Activated T-cell treated with anti-CD3 and anti-CD28 coated beads for 1 hour (primary cell): ENCODE data around the gene GALNS.

ENCODE experiments used
- DNase-seq: peaks from one replicate; pipeline ENCODE4 v3.0.0-alpha.2; 2020; ENCODE audit warnings: low read depth

Gene GALNS

GRCh38 chr16:88856122-88856827 is 472 bp downstream of the GALNS start:
- no peak for DNase-seq

DNA sequence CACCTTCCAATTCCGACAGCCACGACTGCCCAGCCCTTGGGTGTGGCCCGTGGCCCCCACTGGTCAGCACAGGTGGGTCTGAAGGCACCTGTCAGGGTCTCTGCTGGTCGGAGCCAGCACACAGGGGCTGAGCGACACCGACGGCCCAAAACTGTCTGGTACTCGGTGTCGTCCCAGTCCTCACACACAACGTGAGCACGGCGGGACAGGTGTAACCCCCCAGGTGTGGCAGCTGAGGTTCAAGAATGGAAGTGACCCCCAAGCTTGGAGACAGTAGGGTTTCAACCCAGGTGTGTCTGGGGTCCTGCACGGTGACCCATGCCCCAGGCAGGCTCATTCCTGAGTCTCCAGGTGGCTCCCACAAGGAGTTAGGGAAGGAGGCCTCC is 1.0 kb downstream of the GALNS start:
- DNase-seq: no peak

- DNase-seq: no peak
These were observed 1.6 kb downstream of the GALNS start for GRCh38 chr16:88855176-88855575.

DNA sequence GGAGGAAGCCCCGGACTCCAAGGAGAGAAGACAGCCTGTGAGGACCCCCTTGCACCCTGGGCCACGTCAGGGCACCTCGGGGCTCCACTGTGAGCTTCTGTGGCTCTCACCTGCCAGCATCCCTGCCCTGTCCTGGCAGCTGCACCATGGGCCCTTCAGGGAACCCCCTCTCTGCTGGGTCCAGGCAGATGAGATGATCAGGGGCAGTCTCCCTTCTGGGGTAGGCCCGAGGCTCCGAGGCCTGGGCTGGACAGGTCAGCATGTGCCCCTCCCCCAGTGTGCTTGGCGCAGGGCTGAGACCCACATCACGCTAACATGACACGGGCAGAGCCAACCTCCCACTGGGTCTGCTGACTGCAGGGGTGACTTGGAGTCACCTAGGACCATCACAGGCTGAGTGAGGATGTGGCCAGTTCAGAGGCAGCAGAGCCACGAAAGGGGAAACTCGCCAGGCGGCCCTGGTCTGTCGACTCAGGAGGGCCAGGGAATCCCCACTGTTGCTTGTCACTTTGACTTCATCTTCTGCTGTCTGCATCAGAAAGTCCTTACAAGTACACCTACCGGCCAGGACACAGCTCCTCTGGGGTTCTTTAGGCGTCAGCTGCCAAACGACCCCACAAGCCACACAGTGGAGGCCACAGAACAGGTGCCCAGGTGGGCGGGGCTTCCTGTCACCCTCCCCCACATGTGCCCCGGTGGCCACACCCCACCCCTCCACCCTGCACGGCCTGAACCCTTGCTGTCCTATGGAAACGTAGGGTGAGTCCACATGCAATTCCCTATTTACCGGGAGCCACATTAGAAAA is 2.2 kb downstream of the GALNS start:
- DNase-seq: no peak

DNA sequence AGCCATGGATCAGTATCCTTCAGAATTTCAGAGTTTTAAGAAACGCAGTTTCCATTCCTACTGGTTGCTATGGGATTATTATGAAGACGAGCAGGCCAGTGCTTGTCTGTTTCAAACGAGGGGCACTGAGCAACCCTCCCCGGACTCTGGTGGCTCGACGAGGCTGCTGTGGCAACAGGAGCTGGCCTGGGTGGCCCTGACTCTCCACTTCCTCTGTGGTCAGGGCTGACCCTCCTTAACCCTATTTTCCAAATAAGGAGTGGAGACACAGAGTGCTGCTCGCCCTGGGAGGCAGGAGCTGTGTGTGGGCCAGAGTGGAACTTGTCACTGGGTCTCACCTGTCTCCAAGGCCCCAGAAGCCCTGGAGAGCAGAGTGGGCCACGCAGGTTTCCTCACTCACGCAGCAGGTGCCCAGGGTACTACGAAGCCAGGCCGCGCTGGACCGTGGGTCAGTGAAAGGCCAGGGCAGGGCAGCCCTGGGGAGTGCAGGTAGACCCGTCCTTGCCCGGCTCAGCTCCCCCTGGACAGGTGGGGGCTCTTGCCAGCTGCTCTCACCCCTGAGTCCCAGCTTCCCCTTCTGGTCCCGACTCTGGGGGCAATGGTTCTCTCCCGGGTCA is 3.3 kb downstream of the GALNS start:
- DNase-seq: no peak

- DNase-seq: no peak
These were observed 5.1 kb downstream of the GALNS start for GRCh38 chr16:88851616-88852015.

DNA sequence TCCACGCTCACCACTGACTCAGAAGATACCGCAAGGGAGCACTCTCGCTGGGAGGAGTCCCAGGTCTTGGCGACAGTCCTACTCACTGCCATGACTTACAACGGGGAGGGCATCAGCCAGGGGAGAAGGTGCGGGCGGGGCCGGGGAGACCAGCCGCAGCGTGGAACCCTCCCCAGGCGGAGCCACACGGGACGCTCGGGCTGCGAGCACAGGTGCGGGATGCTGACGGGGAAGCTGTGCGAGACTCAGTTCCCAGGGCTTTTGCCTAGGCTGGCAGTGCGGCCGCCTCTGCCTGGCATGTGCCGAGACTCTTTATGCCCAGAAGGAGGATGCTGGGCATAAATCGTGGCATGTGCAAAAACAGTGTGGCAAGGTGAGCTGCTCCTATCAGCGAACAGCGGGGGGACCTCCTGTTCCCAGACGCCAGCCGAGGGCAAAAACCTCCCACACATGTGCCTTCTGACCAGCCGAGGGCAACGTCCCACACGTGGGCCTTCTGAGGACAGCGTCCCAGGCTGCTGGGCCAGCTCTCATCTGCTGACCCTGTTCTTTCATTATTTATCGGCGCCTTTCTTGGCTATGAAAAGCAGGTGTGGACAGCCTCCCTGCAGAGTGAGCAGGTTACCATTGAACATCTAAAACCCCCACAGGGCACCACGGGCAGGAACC is 6.1 kb downstream of the GALNS start:
- no peak for DNase-seq

DNA sequence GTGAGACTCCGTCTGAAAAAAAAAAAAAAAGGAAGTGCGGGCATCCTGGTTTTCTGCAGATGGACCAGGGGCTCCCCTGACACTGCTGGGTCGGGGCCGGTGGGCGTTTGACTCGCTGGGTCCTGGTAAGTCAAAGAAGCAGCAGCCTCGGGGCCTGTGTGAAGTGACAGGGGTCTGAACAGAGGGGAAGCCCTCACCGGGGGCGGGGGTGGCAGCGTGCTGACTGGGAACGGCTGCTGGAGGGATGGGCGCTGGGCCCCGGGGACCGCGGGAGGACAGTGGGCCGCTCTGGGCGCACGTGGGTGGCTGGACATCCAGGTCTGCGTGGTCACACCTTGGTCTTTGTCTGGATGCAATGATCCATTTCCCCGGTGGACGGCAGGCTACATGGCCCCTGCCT is 8.2 kb downstream of the GALNS start:
- DNase-seq: no peak

DNA sequence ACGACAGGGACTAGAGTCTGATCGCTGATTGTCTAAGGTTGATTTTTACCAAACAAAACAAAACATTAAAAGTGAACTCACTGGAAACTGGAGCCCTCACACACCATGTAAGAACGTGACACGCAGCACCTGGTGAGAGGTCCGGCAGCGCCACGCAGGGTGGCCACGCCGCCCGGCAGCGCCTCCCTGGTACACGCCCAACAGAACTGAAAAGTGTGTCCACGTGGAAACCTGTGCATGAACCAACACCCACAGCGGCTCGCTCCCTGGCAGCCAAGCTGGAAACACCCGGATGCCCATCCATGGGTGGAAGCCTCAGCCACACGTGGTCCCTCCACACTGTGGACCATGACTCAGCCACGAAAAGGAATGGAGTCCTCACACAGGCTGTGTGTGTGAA is 9.1 kb downstream of the GALNS start:
- DNase-seq: no peak

DNA sequence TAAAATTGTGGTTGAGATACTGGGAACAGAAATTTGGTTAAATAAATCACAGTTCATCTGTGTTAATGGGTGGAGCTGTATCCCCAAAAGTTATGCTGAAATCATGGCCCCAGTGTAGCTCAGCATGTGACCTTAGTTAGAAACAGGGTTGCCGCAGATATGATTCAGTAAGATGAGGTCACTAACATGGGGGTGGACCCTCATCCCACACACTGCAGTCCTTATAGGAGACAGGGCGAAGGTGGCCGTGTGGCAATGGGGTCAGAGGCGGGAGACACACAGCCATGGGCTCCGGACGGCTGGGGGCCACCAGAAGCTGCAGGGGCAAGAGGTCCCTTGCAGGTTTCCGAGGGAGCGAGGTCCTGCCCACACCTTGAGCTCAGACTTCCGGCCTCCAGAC is 10.7 kb downstream of the GALNS start:
- DNase-seq: no peak

- no peak for DNase-seq
These were observed 12.2 kb downstream of the GALNS start for GRCh38 chr16:88844419-88845036.

DNA sequence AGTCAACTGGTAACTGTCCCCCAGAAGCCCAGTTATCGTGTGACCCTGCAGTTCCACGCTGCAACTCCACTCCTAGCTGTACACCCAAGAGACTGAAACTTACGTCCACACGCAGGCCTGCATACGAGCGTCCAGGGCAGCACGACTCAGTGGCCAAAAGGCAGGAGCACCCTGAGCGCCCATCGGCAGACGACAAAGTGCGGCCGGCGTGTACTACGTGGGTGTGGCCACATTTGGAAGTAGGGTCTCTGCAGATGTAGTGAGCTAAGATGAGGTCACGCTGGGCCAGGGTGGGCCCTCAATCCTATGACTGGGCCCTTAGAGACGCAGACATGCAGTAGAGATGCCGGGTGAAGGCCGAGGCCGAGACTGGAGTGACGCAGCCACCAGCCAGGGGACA is 13.5 kb downstream of the GALNS start:
- no peak for DNase-seq

- no peak for DNase-seq
These were observed 13.9 kb downstream of the GALNS start for GRCh38 chr16:88842806-88843205.

DNA sequence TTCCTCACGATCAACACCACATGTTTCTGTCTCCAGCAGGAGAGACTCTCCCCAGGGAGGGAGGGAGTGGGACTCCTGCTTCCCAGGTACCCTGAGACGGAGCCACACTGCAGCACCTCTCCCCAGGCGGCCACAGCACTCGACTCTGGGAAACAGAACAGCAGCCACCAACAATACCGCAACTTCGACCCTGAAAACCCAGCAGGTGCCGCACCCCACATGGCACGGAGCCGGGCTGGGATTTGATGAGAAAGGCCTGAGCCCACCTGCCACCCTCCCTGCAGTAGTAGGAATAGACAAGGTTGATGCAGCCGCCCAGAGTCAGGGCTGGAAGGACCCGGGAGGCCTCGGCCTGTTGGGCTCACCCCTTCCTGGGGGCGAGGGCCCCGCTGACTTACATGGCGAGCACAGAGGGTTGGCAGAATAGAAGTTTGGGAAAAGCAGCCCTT is 14.4 kb downstream of the GALNS start:
- no peak for DNase-seq

- DNase-seq: no peak
These were observed 15.0 kb downstream of the GALNS start for GRCh38 chr16:88841521-88842307.

- no peak for DNase-seq
These were observed 16.0 kb downstream of the GALNS start for GRCh38 chr16:88840600-88841215.

GRCh38 chr16:88839745-88840599 is 16.8 kb downstream of the GALNS start:
- DNase-seq: no peak

DNA sequence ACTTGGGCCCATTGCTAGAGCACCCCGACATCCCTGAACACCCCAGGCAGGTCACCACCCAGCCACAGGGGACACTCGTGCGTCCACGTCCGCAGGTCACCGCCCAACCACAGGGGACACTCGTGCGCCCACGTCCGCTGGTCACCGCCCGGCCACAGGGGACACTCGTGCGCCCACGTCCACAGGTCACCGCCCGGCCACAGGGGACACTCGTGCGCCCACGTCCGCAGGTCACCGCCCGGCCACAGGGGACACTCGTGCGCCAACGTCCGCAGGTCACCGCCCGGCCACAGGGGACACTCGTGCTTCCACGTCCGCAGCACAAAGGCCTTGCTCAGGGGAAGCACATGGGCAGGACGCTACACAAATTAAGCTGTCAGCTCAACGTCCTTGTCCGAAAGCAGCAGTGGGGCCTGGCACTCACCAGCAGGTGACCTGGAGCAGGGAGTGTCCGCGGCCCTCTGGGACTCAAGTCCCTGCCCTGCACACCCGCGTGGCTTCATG is 17.7 kb downstream of the GALNS start:
- no peak for DNase-seq

DNA sequence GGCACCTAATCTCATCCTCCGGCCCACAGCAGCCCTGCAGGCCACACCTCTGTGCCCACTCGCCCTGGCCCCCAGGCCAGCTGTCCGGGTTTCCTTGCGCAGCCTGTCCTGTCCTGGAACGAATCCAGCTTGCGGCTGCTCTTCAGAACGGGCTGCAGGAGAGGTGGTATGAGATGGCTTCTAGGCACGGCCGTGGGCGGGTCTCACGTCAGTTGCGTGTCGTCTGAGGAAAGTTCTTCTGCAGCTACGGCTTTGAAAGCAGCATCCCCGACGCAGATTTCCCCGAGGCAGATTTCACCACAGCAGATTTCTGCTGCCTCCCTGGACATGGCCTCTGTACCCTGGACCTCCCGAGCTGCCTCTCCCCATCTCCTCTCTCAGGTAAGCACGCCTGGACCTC is 18.2 kb downstream of the GALNS start:
- DNase-seq: no peak

- no peak for DNase-seq
These were observed 18.9 kb downstream of the GALNS start for GRCh38 chr16:88837806-88838205.
